Left kidney (tissue), 8 donors: ENCODE data around the gene FBXO42. TPM values are rescaled to one million over a fixed set of nuclear protein-coding genes. Genes with fewer than 3 reads are reported as not detected.

Experiments used
- DNase-seq: peaks from one replicate; pipeline ENCODE4 v3.0.0-alpha.2; 2013
- long read RNA-seq, 8 donors: transcript quantifications; one replicate each; lab custom pipeline, GENCODE V29; 2026
- polyA plus RNA-seq: library from polyadenylated mRNA; unstranded; fragments of 120-200 nt; gene quantifications from one replicate; pipeline ENCODE4 v1.2.1, GENCODE V29; 2013; ENCODE audit not compliant: insufficient read length

The FBXO42 gene
- 20.5 TPM for polyA plus RNA-seq
- long read RNA-seq, donor 1, full-length matches to known transcripts = 7 of 7 reads
- long read RNA-seq, donor 1, partial matches to known transcripts = 0 of 7 reads
- long read RNA-seq, donor 1, other reads (novel, unspliced or antisense) = 0 of 7 reads
- long read RNA-seq, donor 2, full-length matches to known transcripts = 6 of 6 reads
- long read RNA-seq, donor 2, partial matches to known transcripts = 0 of 6 reads
- long read RNA-seq, donor 2, other reads (novel, unspliced or antisense) = 0 of 6 reads
- long read RNA-seq, donor 3, full-length matches to known transcripts = 4 of 4 reads
- long read RNA-seq, donor 3, partial matches to known transcripts = 0 of 4 reads
- long read RNA-seq, donor 3, other reads (novel, unspliced or antisense) = 0 of 4 reads
- long read RNA-seq, donor 4 = 0 reads
- long read RNA-seq, donor 5, full-length matches to known transcripts = 10 of 10 reads
- long read RNA-seq, donor 5, partial matches to known transcripts = 0 of 10 reads
- long read RNA-seq, donor 5, other reads (novel, unspliced or antisense) = 0 of 10 reads
- long read RNA-seq, donor 6, full-length matches to known transcripts = 7 of 7 reads
- long read RNA-seq, donor 6, partial matches to known transcripts = 0 of 7 reads
- long read RNA-seq, donor 6, other reads (novel, unspliced or antisense) = 0 of 7 reads
- long read RNA-seq, donor 7, full-length matches to known transcripts = 9 of 9 reads
- long read RNA-seq, donor 7, partial matches to known transcripts = 0 of 9 reads
- long read RNA-seq, donor 7, other reads (novel, unspliced or antisense) = 0 of 9 reads
- long read RNA-seq, donor 8, full-length matches to known transcripts = 3 of 3 reads
- long read RNA-seq, donor 8, partial matches to known transcripts = 0 of 3 reads
- long read RNA-seq, donor 8, other reads (novel, unspliced or antisense) = 0 of 3 reads

- DNase-seq = peak; percentile 95
Observed at GRCh38 chr1:16351994-16352841, at the start of gene FBXO42. FBXO42 (minus strand) TSS chr1:16352480; CDS start chr1:16315418, 37,062 bp downstream.

DNA sequence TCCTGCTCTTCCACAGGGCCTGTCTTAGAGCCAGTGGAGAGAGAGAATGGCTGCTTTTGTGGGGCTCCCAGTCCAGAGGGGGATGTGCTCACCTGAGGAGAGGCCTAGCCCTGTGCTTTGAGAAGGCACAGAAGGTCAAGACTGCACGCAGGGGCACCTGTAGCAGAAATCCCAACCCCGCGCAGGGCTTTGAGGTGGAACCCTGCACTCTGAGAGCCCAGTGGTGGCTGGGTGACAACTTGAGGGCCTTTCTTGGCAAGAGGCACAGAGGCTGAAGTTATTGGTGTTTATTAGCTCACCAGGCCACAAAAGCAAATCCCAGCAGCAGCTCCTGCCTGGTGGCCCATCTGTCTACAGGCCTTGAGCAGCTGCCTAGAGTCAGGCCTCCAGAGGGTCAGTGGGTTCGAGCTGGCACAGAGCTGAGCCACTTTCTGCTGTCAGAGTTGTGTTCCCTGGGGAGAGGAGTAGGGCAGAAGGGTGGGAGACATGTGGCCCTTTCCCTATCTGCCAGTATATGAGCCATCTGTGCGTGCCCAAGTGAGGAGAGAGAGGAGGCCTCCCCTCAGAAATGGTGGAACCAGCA lies 46.2 kb upstream of the FBXO42 start:
- DNase-seq = no peak

DNA sequence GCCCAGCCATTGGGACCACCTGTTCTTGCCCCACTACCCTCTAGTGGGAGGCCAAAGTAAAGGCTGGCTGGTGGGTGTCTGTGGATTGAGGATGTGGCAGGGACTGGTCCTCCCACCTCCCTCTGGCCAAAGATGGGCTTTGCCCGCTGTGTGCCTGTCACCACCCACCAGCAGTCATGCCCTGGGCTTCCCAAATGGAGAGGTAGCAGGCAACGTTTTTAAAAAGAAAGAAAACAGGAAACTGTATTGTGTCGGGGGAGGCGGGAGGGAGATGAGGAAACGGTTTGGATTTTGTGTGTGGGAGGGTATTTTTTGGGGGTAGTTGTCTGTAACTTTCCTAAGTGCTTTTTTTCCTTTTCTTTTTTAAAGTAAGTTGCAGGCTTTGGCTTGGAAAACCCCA lies 44.8 kb upstream of the FBXO42 start:
- no peak for DNase-seq

- DNase-seq = no peak
Observed at GRCh38 chr1:16396591-16396990, 44.3 kb upstream of the FBXO42 start.

DNA sequence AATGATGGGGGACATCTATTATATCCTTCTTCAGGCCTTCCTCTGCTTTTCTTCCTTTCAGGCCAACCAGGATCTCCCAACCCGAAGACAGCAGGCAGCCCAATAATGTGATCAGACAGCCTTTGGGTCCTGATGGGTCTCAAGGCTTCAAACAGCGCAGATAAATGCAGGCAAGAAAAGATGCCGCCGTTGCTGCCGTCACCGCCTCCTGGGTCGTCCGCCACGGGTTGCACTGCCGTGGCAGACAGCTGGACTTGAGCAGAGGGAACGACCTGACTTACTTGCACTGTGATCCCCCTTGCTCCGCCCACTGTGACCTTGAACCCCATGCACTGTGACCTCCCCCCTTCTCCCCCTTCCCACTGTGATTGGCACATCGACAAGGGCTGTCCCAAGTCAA lies 42.7 kb upstream of the FBXO42 start:
- no peak for DNase-seq

- DNase-seq = no peak
Observed at GRCh38 chr1:16393570-16394521, 41.6 kb upstream of the FBXO42 start.

DNA sequence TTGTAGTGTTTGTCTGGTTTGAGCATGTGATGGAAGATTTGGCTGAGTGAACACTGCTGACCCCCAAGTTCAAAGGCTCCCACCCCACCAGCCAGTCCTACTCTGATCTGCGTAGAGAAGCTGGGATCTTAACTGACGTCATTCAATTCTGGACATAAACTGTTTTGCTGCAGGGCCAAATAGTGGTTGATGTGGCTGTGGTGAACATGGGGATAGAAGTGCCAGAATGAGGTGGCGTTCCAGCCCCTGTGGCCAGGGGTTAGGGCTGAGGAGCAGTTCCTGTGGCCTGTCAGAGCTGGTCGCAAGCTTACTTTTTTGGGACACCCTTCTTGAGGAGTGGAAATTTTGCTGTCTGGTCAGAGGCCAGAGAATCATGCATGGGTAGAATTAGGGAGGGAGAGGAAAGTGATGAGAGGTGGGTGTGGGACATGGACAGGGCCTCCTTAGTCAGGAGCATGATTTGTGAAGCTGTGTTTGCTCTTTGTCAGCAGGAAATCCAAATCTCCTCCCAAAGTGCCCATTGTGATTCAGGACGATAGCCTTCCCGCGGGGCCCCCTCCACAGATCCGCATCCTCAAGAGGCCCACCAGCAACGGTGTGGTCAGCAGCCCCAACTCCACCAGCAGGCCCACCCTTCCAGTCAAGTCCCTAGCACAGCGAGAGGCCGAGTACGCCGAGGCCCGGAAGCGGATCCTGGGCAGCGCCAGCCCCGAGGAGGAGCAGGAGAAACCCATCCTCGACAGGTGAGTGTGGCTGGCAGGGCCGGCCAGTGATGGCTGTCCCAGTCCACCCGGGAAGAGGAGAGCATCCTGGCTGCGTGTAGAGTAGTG lies 40.7 kb upstream of the FBXO42 start:
- no peak for DNase-seq

- DNase-seq = no peak
Observed at GRCh38 chr1:16391411-16391810, 39.1 kb upstream of the FBXO42 start.

DNA sequence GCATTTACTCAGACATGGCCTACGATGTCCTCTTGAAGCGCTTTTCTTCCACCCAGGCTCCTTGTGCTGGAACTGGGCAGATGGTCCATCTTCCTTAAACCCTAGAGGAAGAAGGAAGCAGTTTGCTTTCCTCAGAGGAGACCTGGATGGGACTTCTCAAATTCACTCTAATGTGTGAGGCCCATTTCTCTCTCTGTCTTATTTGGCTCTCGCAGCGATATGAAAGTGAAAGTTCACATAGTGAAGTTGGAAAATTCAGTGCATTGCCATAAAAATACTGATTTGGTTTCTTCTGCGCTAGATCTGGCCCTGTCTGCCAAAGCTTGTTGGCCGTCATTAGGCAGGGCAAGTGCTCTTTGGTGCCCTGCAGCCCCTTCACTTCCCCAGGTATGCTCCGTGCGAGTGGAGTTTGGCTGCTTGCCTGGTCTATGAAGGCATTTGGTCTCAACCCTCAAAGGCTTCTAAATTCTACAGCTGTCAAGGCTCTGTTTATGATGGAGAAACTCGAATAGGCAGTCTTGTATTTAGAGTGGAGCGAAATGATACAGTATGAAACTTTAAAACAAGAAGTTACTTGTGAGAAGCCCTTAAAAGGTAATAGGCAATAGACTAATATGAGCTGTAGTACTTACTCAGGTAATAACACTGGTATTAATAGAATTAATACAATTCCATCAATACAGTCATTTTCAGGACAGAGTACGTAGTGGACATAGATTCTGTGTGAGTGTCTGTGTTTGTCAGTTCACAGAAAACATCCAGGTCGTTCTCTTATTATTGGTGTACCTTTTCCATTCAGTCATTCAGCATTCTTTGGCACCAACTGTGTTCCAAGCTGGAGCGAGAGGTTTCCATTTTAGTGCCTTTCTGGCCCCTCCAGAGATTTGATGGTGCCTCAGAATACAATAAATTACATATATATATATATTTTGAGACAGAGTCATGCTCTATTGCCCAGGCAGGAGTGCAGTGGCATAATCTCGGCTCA lies 35.2 kb upstream of the FBXO42 start:
- no peak for DNase-seq

DNA sequence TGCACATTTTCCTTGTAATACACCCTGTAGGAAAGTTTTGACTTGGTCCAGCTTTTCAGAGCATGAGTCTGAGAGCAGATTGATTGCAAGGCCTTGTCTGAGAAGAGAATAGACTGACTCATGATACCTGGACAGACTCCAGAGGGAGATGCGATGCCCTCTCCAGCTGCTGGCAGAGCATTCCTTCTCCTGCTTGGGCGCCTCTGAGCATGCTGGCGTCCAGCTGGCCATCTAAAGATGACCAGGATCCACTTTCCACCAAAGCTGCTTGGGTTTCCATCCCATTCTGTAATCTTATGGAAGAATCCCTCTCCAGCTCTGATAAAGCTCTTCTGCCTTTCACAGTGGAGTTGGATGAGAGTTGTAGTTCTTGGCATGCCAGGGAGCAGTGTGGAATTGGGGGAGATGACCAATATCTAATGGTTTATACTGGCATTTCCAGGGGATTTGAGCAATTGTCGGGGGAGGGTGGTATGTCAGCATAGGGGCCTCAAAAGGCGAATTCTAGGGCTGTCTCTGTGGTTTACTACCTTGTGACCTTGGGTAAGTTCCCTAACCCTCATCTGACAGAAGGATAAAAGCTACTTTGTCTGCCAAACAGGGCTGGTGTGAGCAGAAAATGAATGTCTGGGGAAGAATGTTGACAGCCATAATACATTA lies 34.3 kb upstream of the FBXO42 start:
- no peak for DNase-seq

DNA sequence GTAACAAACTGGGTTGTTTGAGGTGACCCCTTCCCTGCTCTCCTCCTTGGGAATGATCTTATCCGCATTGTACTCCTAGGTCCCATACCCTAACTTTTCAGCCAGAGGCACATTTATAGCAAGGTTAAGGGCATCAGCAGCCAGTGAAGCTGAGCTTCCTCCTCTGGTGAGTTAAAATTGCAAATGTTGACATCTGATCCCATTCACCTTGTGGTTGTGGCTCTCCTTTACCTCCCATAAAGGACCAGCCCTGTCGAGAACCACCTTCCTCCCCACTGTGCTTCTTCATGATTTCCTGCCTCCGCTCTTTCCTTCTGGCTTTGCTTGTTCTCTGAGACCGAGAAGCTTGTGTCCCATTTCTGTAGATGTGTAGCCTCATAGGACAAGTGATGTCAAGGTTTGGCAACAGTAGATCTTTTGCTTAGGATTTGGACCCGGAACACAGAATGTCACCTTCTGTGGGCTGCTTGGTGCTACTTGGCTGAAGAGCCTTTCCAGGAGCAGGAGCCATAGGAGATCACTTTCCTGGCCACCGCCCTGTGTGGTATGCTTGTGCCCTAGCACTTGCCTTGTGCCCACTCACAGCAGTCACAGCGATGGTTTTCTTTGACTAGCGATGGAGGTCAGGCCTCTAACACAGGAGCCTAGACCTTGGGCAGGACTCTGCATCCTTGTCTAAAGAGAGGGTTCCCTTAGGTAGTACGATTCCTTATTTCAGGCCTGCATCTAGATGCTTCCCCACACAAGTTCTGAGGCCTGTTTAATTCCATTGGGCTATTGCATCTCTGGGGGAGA lies 33.6 kb upstream of the FBXO42 start:
- DNase-seq = no peak

- no peak for DNase-seq
Observed at GRCh38 chr1:16383888-16384287, 31.6 kb upstream of the FBXO42 start.

- no peak for DNase-seq
Observed at GRCh38 chr1:16380868-16381267, 28.6 kb upstream of the FBXO42 start.

GRCh38 chr1:16378443-16378842 lies 26.2 kb upstream of the FBXO42 start:
- no peak for DNase-seq

DNA sequence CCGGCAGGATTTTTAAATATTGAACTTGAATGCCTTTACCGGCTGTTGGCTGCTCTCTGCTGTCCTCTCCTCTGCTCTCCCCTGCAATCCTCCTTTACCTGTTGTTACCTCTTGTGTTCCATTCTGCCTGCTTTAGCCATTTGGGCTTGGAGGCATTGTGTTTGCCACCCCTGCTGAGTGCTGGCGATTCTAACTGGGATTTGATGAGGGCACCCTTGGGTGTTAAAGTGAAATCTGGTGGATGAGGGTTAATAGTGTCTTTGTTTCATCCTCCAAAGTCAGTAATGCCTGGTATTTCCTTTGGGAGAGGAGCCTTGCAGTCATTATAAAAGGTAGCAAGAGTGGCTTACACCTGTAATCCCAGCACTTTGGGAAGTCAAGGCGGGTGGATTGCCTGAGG lies 24.7 kb upstream of the FBXO42 start:
- DNase-seq = no peak

- no peak for DNase-seq
Observed at GRCh38 chr1:16375521-16376340, 23.5 kb upstream of the FBXO42 start.
